IPS-20b (cell line): ENCODE results near the gene MAIP1.
A peak's percentile ranks its signal among the peaks of the same experiment; 100 is the strongest.

Source experiments
- H3K27ac ChIP-seq: one replicate; pipeline ENCODE4 v1.5.1; 2013; ENCODE audit warnings: low read length
- H3K27me3 ChIP-seq: 2 replicates; pipeline ENCODE4 v1.6.1; 2013; ENCODE audit warnings: mild to moderate bottlenecking, low read length, inconsistent platforms; ENCODE audit not compliant: insufficient read depth
- H3K36me3 ChIP-seq: 2 replicates; pipeline ENCODE4 v1.6.1; 2013; ENCODE audit warnings: low read depth, mild to moderate bottlenecking, inconsistent platforms, low read length, moderate library complexity; ENCODE audit not compliant: insufficient read depth
- H3K4me1 ChIP-seq: 2 replicates; pipeline ENCODE4 v1.6.1; 2013; ENCODE audit warnings: mild to moderate bottlenecking, control low read depth, inconsistent platforms, low read length, moderate library complexity; ENCODE audit not compliant: insufficient read depth
- H3K4me3 ChIP-seq: 2 replicates; pipeline ENCODE4 v1.5.1; 2013; ENCODE audit warnings: mild to moderate bottlenecking, low read length, inconsistent platforms
- H3K9ac ChIP-seq: 2 replicates; pipeline ENCODE4 v1.6.1; 2013; ENCODE audit warnings: low read depth, mild to moderate bottlenecking, inconsistent platforms, low read length, moderate library complexity
- H3K9me3 ChIP-seq: 2 replicates; pipeline ENCODE4 v1.6.1; 2013; ENCODE audit warnings: mild to moderate bottlenecking, low read depth, low read length, inconsistent platforms; ENCODE audit not compliant: insufficient read depth

MAIP1 gene

DNA sequence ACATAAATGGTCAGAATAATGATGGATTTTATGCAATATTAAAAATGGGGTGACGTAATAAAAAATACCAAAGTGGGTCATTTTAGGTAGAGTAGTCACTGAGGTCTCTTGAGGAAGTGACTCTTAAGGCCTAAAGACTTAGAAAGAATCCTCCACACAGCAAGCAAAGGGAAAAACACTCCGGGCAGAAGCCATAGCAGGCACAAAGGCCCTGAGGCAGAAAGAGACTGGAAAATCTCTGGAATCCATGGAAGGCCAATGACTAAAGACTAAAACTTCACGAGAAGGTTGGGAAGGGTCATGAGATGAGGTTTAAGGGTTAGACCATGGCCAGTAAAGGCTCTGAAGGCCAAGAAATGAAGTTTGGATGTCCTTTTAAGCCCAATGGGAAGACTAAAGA, 36.9 kb downstream of the MAIP1 start:
- Histone ChIP-seq H3K4me3 (no peak overlapping the region), H3K27me3 (no peaks in the 10 kb centered on the region), H3K27ac (no peak overlapping the region), H3K36me3 (no peaks in the 10 kb centered on the region), H3K9ac (no peak overlapping the region), H3K9me3 (no peaks in the 10 kb centered on the region), H3K4me1 (peaks cover 10% of the 10 kb centered on the region)

GRCh38 chr2:199994371-199994770, 39.0 kb downstream of the MAIP1 start:
- no peaks in the 10 kb centered on the region for H3K9me3 ChIP-seq
- no peak overlapping the region for H3K27ac ChIP-seq
- H3K27me3 ChIP-seq = no peaks in the 10 kb centered on the region
- no peak overlapping the region for H3K9ac ChIP-seq
- no peak overlapping the region for H3K4me3 ChIP-seq
- H3K4me1 ChIP-seq = no peaks in the 10 kb centered on the region
- no peaks in the 10 kb centered on the region for H3K36me3 ChIP-seq

GRCh38 chr2:199994896-199995295, 39.5 kb downstream of the MAIP1 start:
- Histone ChIP-seq H3K9ac (no peak overlapping the region), H3K27ac (no peak overlapping the region), H3K9me3 (no peaks in the 10 kb centered on the region), H3K4me3 (no peak overlapping the region), H3K4me1 (no peaks in the 10 kb centered on the region), H3K27me3 (no peaks in the 10 kb centered on the region), H3K36me3 (no peaks in the 10 kb centered on the region)

DNA sequence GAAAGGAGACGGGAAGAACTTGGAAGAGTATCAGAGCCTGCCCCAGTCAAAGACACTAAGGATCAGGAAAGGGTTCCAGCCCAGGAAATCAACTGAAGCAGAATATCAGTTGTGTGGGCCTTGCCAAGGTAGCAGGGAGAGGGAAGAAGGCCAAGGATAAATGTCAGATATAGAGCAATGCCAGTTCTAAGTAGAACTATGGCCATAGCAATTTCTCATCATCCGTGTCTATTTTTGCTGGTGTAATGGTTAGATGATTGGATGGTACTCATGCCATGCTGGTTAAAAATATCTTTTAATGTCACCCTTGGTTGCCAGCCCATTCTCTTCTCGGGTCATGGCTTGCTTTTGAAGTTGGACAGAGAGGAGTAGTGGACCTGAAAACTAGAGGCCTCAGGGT, 41.9 kb downstream of the MAIP1 start:
- no peak overlapping the region for H3K27ac ChIP-seq
- H3K36me3 ChIP-seq = no peaks in the 10 kb centered on the region
- no peaks in the 10 kb centered on the region for H3K4me1 ChIP-seq
- no peak overlapping the region for H3K9ac ChIP-seq
- no peaks in the 10 kb centered on the region for H3K27me3 ChIP-seq
- no peak overlapping the region for H3K4me3 ChIP-seq
- H3K9me3 ChIP-seq = no peaks in the 10 kb centered on the region

GRCh38 chr2:199999166-199999565, 43.8 kb downstream of the MAIP1 start:
- H3K27me3 ChIP-seq = no peaks in the 10 kb centered on the region
- H3K4me1 ChIP-seq = peaks cover 17% of the 10 kb centered on the region; the same call in 1 of the 2 replicates
- no peak overlapping the region for H3K4me3 ChIP-seq
- no peaks in the 10 kb centered on the region for H3K36me3 ChIP-seq
- no peaks in the 10 kb centered on the region for H3K9me3 ChIP-seq
- no peak overlapping the region for H3K27ac ChIP-seq
- H3K9ac ChIP-seq = no peak overlapping the region

- peaks cover 18% of the 10 kb centered on the region; the same call in 1 of the 2 replicates for H3K4me1 ChIP-seq
- H3K27ac ChIP-seq = no peak overlapping the region
- no peak overlapping the region for H3K4me3 ChIP-seq
- no peaks in the 10 kb centered on the region for H3K36me3 ChIP-seq
- no peaks in the 10 kb centered on the region for H3K27me3 ChIP-seq
- H3K9ac ChIP-seq = no peak overlapping the region
- H3K9me3 ChIP-seq = peaks cover 2% of the 10 kb centered on the region; the same call in 1 of the 2 replicates
Observed at GRCh38 chr2:200000444-200001163, 45.2 kb downstream of the MAIP1 start.

DNA sequence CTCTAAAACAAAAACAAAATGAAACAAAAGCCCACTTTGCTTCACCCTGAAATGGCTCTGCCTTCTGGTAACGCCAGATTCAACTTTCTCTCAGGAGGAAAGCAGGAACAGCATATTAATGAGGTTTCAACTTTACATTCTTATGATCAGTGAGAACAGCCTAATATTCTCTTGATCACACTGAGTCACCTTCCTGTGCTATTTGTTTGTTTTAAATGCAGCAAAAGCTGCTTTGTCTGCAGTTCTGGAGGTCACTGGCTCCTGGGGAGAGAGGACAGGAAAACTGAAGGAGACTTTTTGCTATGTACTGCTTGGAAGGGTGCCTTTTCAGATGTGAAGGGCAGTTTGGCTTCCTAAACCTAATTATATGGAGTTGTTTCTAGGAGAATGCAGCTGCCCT, 48.1 kb downstream of the MAIP1 start:
- Histone ChIP-seq H3K4me3 (peak overlapping the region; percentile 5; the same call in 1 of the 2 replicates), H3K27ac (no peak overlapping the region), H3K9ac (no peak overlapping the region), H3K27me3 (no peaks in the 10 kb centered on the region), H3K9me3 (peaks cover 9% of the 10 kb centered on the region; the same call in 1 of the 2 replicates), H3K4me1 (peaks cover 18% of the 10 kb centered on the region; the same call in 1 of the 2 replicates), H3K36me3 (no peaks in the 10 kb centered on the region)

- no peaks in the 10 kb centered on the region for H3K36me3 ChIP-seq
- no peak overlapping the region for H3K27ac ChIP-seq
- H3K4me1 ChIP-seq = peaks cover 18% of the 10 kb centered on the region; the same call in 1 of the 2 replicates
- H3K4me3 ChIP-seq = no peak overlapping the region
- H3K27me3 ChIP-seq = no peaks in the 10 kb centered on the region
- H3K9me3 ChIP-seq = peaks cover 9% of the 10 kb centered on the region; the same call in 1 of the 2 replicates
- H3K9ac ChIP-seq = no peak overlapping the region
Observed at GRCh38 chr2:200005675-200006074, 50.3 kb downstream of the MAIP1 start.

DNA sequence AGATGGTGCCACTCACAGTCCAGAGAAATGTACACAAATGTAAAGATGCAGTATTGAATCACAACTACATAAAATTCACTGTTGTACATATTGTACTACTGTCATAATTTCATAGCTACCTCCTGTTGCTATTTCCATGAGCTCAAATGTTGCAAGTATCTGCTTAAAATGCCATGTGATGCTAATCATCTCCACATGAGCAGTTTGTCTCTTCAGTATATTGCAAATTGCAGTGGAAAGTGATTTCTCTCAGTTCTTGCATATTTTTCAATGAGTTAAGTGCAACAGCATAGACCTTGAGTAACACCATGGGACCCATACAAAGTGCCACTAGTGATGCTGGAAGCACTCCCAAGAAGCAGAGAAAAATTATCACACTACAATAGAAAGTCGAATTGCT, 51.9 kb downstream of the MAIP1 start:
- Histone ChIP-seq H3K9ac (no peak overlapping the region), H3K4me3 (no peak overlapping the region), H3K4me1 (peaks cover 18% of the 10 kb centered on the region; the same call in 1 of the 2 replicates), H3K9me3 (peaks cover 9% of the 10 kb centered on the region; the same call in 1 of the 2 replicates), H3K27ac (no peak overlapping the region), H3K36me3 (no peaks in the 10 kb centered on the region), H3K27me3 (no peaks in the 10 kb centered on the region)

GRCh38 chr2:200012401-200012800, 57.0 kb downstream of the MAIP1 start:
- no peaks in the 10 kb centered on the region for H3K27me3 ChIP-seq
- no peak overlapping the region for H3K9ac ChIP-seq
- H3K4me1 ChIP-seq = no peaks in the 10 kb centered on the region
- no peak overlapping the region for H3K27ac ChIP-seq
- no peak overlapping the region for H3K4me3 ChIP-seq
- no peaks in the 10 kb centered on the region for H3K36me3 ChIP-seq
- peaks cover 18% of the 10 kb centered on the region for H3K9me3 ChIP-seq
